ENCODE measurements around the gene RECK. TPM values are rescaled to one million over a fixed set of nuclear protein-coding genes. Genes with fewer than 3 reads are reported as not detected.

RECK gene
- total RNA-seq, 1 experiment from 2014 or later: 10.3 TPM

DNA sequence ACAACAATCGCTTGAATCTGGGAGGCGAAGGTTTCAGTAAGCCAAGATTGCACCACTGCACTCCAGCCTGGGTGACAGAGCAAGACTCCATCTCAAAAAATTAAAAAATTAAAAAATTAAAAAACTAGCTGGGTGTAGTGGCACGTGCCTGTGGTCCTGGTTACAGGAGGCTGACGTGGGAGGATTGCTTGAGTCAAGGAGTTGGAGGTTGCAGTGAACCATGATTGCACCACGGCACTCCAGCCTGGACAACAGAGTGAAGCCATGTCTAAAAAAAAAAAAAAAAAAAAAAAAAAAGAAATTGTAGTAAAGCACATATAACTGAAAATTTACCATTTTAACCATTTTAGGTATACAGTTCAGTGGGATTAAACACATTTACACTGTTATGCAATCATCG lies 119.4 kb downstream of the RECK start:
- H3K9me3 ChIP-seq (ENCODE audit: control insufficient read depth, low read depth, low read length): no peaks in the 10 kb centered on the region
- no peak overlapping the region for H2BK120ac ChIP-seq (ENCODE audit: low read depth, low read length, poor library complexity, severe bottlenecking)
- H3K27ac Mint-ChIP-seq: no peak overlapping the region
- no peak overlapping the region for H3K18ac ChIP-seq (ENCODE audit: insufficient read length, low read depth, low read length)
- no peaks in the 10 kb centered on the region for H3K23me2 ChIP-seq (ENCODE audit: insufficient read length, low read depth, low read length, poor library complexity, severe bottlenecking)
- no peak for DNase-seq
- H3K9ac ChIP-seq (ENCODE audit: extremely low read depth, insufficient read length, low read length): no peak overlapping the region
- no peak overlapping the region for H4K8ac ChIP-seq (replicated peaks; ENCODE audit: insufficient read length, low read depth, low read length)
- H3K79me1 ChIP-seq (ENCODE audit: insufficient read depth, low read depth, low read length, poor library complexity, severe bottlenecking): no peaks in the 10 kb centered on the region
- H3K56ac ChIP-seq (ENCODE audit: insufficient read length, low read depth, low read length): no peak overlapping the region
- H3K36me3 Mint-ChIP-seq (ENCODE audit: insufficient read depth in 1 of 3, low read depth in 3 of 3): peaks cover 6 to 23% (median 7%) of the 10 kb centered on the region in 3 experiments; a peak in 5 of 7 replicates
- H2BK5ac ChIP-seq (ENCODE audit: insufficient read length, low read length): no peak overlapping the region
- no peak overlapping the region for H3T11ph ChIP-seq (ENCODE audit: low read length)
- H3K9me3 Mint-ChIP-seq: peaks cover 16 to 22% of the 10 kb centered on the region in 2 experiments
- no peaks in the 10 kb centered on the region for H3K27me3 ChIP-seq (ENCODE audit: insufficient read depth, low read length)
- H3K79me2 ChIP-seq (ENCODE audit: insufficient read depth, low read length): no peaks in the 10 kb centered on the region
- no peak overlapping the region for H3K14ac ChIP-seq (ENCODE audit: insufficient read depth, low read length)
- no peak overlapping the region for H4K5ac ChIP-seq (ENCODE audit: insufficient read length, low read depth, low read length)
- H3K4me1 ChIP-seq (ENCODE audit: insufficient read depth, low read length): peaks cover 3% of the 10 kb centered on the region; the same call in 1 of the 2 replicates
- no peak overlapping the region for H2BK20ac ChIP-seq (ENCODE audit: low read depth, low read length, poor library complexity, severe bottlenecking)
- no peak overlapping the region for H3K4me3 Mint-ChIP-seq
- H2AK5ac ChIP-seq (ENCODE audit: insufficient read length, low read length): no peak overlapping the region
- no peak overlapping the region for H4K91ac ChIP-seq (ENCODE audit: insufficient read length, low read depth, low read length)
- TF ChIP-seq CTCF (conservative IDR thresholded peaks at IDR 0.05): no peak
- H2BK12ac ChIP-seq (ENCODE audit: insufficient read length, low read depth, low read length): no peak overlapping the region
- H2AFZ ChIP-seq (ENCODE audit: low read length): no peak overlapping the region
- H3K23ac ChIP-seq (ENCODE audit: insufficient read length, low read depth, low read length): no peak overlapping the region
- no peak overlapping the region for H2BK15ac ChIP-seq (ENCODE audit: low read depth, low read length)
- no CpG with 5 or more reads among the region's 6 CpGs for WGBS (ENCODE audit: extremely low coverage, insufficient read length, low lambda C conversion rate)
- H3K4me2 ChIP-seq (ENCODE audit: insufficient read depth, insufficient read length, low read length): no peak overlapping the region
- H3K27me3 Mint-ChIP-seq (ENCODE audit: low read depth): no peaks in the 10 kb centered on the region; the same call in none of the 2 replicates
- no peaks in the 10 kb centered on the region for H4K20me1 ChIP-seq (ENCODE audit: control insufficient read depth, insufficient read depth, insufficient read length)
- no peak overlapping the region for H3K4ac ChIP-seq (ENCODE audit: low read depth, low read length)
- H3K4me1 Mint-ChIP-seq: peaks cover 2 to 6% of the 10 kb centered on the region in 2 experiments
- H3K27ac ChIP-seq (ENCODE audit: insufficient read length, low read depth, low read length): no peak overlapping the region

Measured in H9 (cell line).